ENCODE data around the gene ZNF442.
"Not testable (repeated sequence)": the region's sequence is repeated elsewhere in the genome, so short reads cannot be mapped to it uniquely, and the experiment has no call there.

Gene ZNF442

DNA sequence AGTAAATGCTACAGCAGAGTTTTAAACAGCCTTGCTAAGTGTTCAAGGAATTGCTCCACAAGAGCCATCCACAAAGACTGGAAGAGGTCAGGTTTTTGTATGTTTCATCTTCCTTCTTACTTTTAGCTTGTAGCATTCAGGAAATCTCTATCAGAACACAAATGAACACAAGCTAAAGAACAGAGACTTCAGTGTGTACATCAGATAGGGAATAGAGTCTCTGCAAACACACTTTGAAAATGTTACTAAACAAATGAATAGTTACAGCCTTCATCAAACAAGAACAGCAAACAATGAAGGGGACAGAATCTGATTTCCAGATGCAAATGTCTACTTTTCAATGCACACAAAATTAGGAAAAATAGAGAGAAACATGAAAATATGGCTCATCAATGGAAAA lies 39.8 kb downstream of the ZNF442 start:
- DNase-seq = no peak

- no peak for DNase-seq
These were observed 46.6 kb downstream of the ZNF442 start for GRCh38 chr19:12318782-12319413.

DNA sequence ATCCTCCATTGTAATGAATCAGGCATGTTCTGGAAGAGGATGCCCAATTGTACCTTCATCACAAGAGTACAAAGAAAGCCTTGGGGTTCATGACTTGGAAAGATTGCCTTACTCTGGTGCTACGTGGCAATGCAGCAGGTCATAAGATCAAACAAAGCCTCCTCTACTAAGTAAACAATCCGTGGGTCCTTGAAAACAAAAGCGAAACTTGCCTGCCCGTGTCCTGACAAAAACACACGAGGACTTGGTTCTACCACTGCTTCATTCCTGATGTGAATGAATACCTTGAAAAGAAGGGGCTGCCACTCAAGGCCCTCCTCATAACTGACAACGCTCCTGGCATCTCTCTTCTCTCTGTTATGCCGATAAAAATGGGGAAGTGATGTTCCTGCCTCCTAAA lies 50.9 kb downstream of the ZNF442 start:
- no peak for DNase-seq

DNA sequence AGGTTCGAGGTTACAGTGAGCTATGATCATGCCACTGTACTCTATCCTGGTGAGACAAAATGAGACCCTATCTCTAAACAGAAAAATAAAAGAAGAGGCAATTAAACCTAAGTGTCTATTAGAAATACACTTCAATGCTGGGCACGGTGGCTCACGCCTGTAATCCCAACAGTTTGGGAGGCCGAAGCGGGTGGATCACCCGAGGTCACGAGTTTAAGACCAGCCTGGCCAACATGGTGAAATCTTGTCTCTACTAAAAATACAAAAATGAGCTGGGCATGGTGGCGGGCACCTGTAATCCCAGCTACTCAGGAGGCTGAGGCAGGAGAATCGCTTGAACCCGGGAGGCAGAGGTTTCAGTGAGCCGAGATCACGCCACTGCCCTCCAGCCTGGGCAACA lies 56.6 kb downstream of the ZNF442 start:
- DNase-seq = not testable (repeated sequence)

Data from EL (cell line).